GM12878 (cell line): ENCODE data around the gene ABCC2. TPM values are rescaled to one million over a fixed set of nuclear protein-coding genes. Genes with fewer than 3 reads are reported as not detected.

Experiments
- BACH1 ChIP-seq: fragments of 450-650 bp; IDR thresholded peaks from 2 replicates; pipeline ENCODE4 v1.6.1; 2017; ENCODE audit warnings: mild to moderate bottlenecking, borderline replicate concordance
- PAX5 ChIP-seq: IDR thresholded peaks from 2 replicates; pipeline ENCODE4 v1.6.1; 2011; ENCODE audit warnings: low read depth, low read length, borderline replicate concordance
- SUZ12 ChIP-seq: fragments of 200-600 bp; sonication (generic); IDR thresholded peaks from one replicate; pipeline ENCODE4 v1.6.1; 2018; ENCODE audit warnings: antibody characterized with exemption, mild to moderate bottlenecking; ENCODE audit not compliant: unreplicated experiment
- polyA plus RNA-seq, 11 experiments: library from polyadenylated mRNA; depleted of rRNA in 4 of 11; unstranded in 6 of 11; stranded (reverse) in 5 of 11; fragments of >200 nt; fragmentation: Nextera tagmentation in 4 of 11; fragmentation: Illumina TruSeq in 1 of 11; extraction: Ambion mirVana in 4 of 11; extraction: Trizol in 1 of 11; gene quantifications; 1 replicate in 1 of 11; 2 replicates in 10 of 11; pipeline versions ENCODE4 v1.2.1 to v1.2.3, GENCODE V29; 2011 to 2016; ENCODE audit warnings: inconsistent platforms in 2 of 11, missing spikeins in 2 of 11, low read depth in 1 of 11
- total RNA-seq, 4 experiments: library from RNA; depleted of rRNA in 3 of 4; stranded (reverse); fragments of >200 nt in 3 of 4; fragmentation: Illumina TruSeq in 1 of 4; extraction: Trizol in 1 of 4; gene quantifications; 2 replicates each; pipeline versions ENCODE4 v1.2.1 to v1.2.3, GENCODE V29; 2013 to 2021
- TF ChIP-seq, protein P1 (sequence below): fragments of 450-650 bp; IDR thresholded peaks from 2 replicates; pipeline ENCODE4 v1.6.1; 2017; ENCODE audit warnings: antibody characterized with exemption, mild to moderate bottlenecking, moderate library complexity
- TF ChIP-seq, protein P2 (sequence below): fragments of 450-650 bp; IDR thresholded peaks from 2 replicates; pipeline ENCODE4 v1.6.1; 2017; ENCODE audit warnings: mild to moderate bottlenecking

ABCC2 gene
- total and polyA plus RNA-seq, 10 of the 15 experiments (the other 5 are each of a cell fraction or from before 2014, with no cell fraction given) = 0.02 to 0.95 (median 0.21) TPM

DNA sequence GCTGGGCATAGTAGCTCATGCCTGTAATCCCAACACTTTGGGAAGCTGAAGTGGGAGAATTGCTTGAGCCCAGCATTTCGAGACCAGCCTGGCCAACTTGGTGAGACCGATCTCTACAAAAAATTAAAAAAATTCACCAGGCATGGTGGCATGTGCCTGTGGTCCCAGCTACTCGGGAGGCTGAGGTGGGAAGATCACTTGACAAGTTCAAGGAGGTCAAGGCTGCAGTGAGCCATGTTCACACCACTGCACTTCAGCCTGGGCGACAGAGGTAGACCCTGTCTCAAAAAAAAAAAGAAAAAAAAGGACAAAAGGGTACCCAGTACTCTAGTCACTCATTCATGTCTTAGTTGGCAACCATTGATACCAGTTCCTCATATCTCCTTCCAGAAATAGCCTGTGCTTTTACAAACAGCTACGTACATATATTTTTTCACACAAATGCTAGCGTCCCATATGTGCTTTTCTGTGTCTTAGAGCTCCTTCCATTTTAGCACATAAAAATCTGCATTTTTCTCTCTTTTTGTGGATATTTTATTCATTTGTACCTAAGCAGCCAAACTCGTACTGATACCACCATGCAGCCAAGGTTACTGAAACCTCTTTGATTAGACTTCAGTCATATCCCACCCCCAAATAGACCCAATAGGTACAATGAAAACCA is 5.5 kb downstream of the ABCC2 start (continued):
- TF ChIP-seq, protein P1, sequence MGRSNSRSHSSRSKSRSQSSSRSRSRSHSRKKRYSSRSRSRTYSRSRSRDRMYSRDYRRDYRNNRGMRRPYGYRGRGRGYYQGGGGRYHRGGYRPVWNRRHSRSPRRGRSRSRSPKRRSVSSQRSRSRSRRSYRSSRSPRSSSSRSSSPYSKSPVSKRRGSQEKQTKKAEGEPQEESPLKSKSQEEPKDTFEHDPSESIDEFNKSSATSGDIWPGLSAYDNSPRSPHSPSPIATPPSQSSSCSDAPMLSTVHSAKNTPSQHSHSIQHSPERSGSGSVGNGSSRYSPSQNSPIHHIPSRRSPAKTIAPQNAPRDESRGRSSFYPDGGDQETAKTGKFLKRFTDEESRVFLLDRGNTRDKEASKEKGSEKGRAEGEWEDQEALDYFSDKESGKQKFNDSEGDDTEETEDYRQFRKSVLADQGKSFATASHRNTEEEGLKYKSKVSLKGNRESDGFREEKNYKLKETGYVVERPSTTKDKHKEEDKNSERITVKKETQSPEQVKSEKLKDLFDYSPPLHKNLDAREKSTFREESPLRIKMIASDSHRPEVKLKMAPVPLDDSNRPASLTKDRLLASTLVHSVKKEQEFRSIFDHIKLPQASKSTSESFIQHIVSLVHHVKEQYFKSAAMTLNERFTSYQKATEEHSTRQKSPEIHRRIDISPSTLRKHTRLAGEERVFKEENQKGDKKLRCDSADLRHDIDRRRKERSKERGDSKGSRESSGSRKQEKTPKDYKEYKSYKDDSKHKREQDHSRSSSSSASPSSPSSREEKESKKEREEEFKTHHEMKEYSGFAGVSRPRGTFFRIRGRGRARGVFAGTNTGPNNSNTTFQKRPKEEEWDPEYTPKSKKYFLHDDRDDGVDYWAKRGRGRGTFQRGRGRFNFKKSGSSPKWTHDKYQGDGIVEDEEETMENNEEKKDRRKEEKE = no peak
- TF ChIP-seq, protein P2, sequence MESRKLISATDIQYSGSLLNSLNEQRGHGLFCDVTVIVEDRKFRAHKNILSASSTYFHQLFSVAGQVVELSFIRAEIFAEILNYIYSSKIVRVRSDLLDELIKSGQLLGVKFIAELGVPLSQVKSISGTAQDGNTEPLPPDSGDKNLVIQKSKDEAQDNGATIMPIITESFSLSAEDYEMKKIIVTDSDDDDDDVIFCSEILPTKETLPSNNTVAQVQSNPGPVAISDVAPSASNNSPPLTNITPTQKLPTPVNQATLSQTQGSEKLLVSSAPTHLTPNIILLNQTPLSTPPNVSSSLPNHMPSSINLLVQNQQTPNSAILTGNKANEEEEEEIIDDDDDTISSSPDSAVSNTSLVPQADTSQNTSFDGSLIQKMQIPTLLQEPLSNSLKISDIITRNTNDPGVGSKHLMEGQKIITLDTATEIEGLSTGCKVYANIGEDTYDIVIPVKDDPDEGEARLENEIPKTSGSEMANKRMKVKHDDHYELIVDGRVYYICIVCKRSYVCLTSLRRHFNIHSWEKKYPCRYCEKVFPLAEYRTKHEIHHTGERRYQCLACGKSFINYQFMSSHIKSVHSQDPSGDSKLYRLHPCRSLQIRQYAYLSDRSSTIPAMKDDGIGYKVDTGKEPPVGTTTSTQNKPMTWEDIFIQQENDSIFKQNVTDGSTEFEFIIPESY = no peak
- TF ChIP-seq BACH1 (no peak), PAX5 (no peak), SUZ12 (no peak)
- TF ChIP-seq, all 136 proteins: peak for 0
